PC-3 (cell line): ENCODE measurements around the gene RSPH6A. TPM values are rescaled to one million over a fixed set of nuclear protein-coding genes. Genes with fewer than 3 reads are reported as not detected.

Source experiments
- ATAC-seq: fragments of 200-7000 bp; cut with Tn5 transposase; 2 replicates; pipeline ENCODE4 v1.9.1; 2020; ENCODE audit warnings: mild to moderate bottlenecking, moderate library complexity
- BruUV-seq: library from RNA; stranded (reverse); fragments of 400-500 nt; replicated peaks from 2 replicates; lab custom pipeline; 2021; lab: Mats Ljungman, UMichigan
- CTCF ChIA-PET: fragments of 300-600 bp; sonication (Branson Sonifier 250); formaldehyde crosslinking; loops from one replicate; lab custom pipeline; 2022; ENCODE audit warnings: antibody characterized with exemption; lab: Charles Lee
- POLR2A ChIA-PET: fragments of 300-600 bp; sonication (Branson Sonifier 250); formaldehyde crosslinking; loops from one replicate; lab custom pipeline; 2022; ENCODE audit warnings: antibody characterized with exemption; ENCODE audit not compliant: unreplicated experiment; lab: Charles Lee
- DNase-seq: peaks from one replicate; pipeline ENCODE4 v3.0.0-alpha.2; 2015
- H2AFZ ChIP-seq: fragments of 300-600 bp; sonication (generic); 2 replicates; pipeline ENCODE4 v1.6.0; 2016; ENCODE audit warnings: antibody characterized with exemption, low read length
- H3F3A ChIP-seq: fragments of 300-600 bp; sonication (generic); one replicate; pipeline ENCODE4 v1.6.0; 2017; ENCODE audit warnings: antibody characterized with exemption, low read length, control low read depth, mild to moderate bottlenecking; ENCODE audit not compliant: unreplicated experiment
- H3K27ac ChIP-seq: fragments of 300-600 bp; sonication (generic); 2 replicates; pipeline ENCODE4 v1.5.1; 2016; ENCODE audit warnings: mild to moderate bottlenecking, low read length
- H3K27me3 ChIP-seq: fragments of 300-600 bp; sonication (generic); 2 replicates; pipeline ENCODE4 v1.6.1; 2016; ENCODE audit warnings: low read length, mixed read lengths
- H3K36me3 ChIP-seq: fragments of 300-600 bp; sonication (generic); 2 replicates; pipeline ENCODE4 v1.6.1; 2016; ENCODE audit warnings: low read depth, mixed run types, low read length, mixed read lengths
- H3K4me1 ChIP-seq: fragments of 300-600 bp; sonication (generic); 2 replicates; pipeline ENCODE4 v1.5.1; 2016; ENCODE audit warnings: low read length; ENCODE audit not compliant: insufficient read depth
- H3K4me2 ChIP-seq: fragments of 300-600 bp; sonication (generic); 2 replicates; pipeline ENCODE4 v1.6.0; 2016; ENCODE audit warnings: low read length
- H3K4me3 ChIP-seq: fragments of 300-600 bp; sonication (generic); 2 replicates; pipeline ENCODE4 v1.5.1; 2016; ENCODE audit warnings: mild to moderate bottlenecking, low read length, mixed read lengths
- H3K79me2 ChIP-seq: fragments of 300-600 bp; sonication (generic); 2 replicates; pipeline ENCODE4 v1.6.1; 2017; ENCODE audit warnings: low read length, mixed read lengths
- H3K9ac ChIP-seq: fragments of 300-600 bp; sonication (generic); 2 replicates; pipeline ENCODE4 v1.6.0; 2016; ENCODE audit warnings: mild to moderate bottlenecking, low read length
- H3K9me2 ChIP-seq: fragments of 300-600 bp; sonication (generic); replicated peaks from 2 replicates; pipeline ENCODE4 v1.6.1; 2016; ENCODE audit warnings: mixed run types, low read length, mixed read lengths
- H3K9me3 ChIP-seq: fragments of 300-600 bp; sonication (generic); 2 replicates; pipeline ENCODE4 v1.6.1; 2016; ENCODE audit warnings: low read length, mixed read lengths
- H4K20me1 ChIP-seq: fragments of 300-600 bp; sonication (generic); 2 replicates; pipeline ENCODE4 v1.6.1; 2016; ENCODE audit warnings: low read length, mixed read lengths
- CTCF ChIP-seq: fragments of 300-600 bp; sonication (generic); conservative IDR thresholded peaks from 2 replicates; pipeline ENCODE4 v1.5.1; 2017; ENCODE audit warnings: antibody characterized with exemption, low read depth, mild to moderate bottlenecking, low read length
- EZH2 ChIP-seq: fragments of 300-600 bp; sonication (generic); IDR thresholded peaks from one replicate; pipeline ENCODE4 v1.6.1; 2017; ENCODE audit warnings: antibody characterized with exemption, mild to moderate bottlenecking, low read length; ENCODE audit not compliant: unreplicated experiment
- EZH2phosphoT487 ChIP-seq: fragments of 300-600 bp; sonication (generic); IDR thresholded peaks from 2 replicates; pipeline ENCODE4 v1.6.1; 2018; ENCODE audit warnings: mild to moderate bottlenecking, antibody characterized with exemption, low read length, borderline replicate concordance
- intact Hi-C: fragments of 100-400 bp; cut with micrococcal nuclease; formaldehyde crosslinking; loops from 2 replicates; pipeline ENCODE4 v1.9.0; 2023
- total RNA-seq: library from RNA; depleted of rRNA; stranded (reverse); fragments of >200 nt; gene quantifications from 2 replicates; pipeline ENCODE4 v1.2.3, GENCODE V29; 2014

Gene RSPH6A
- total RNA-seq, 1 experiment from 2014 or later = not detected

- ChIA-PET CTCF (no interaction called here), POLR2A (no interaction called here)
Observed at GRCh38 chr19:45758921-45759320, 56.2 kb downstream of the RSPH6A start.

GRCh38 chr19:45757695-45758094, 57.4 kb downstream of the RSPH6A start:
- no peaks in the 10 kb centered on the region for H3K36me3 ChIP-seq
- no peaks in the 10 kb centered on the region for H3K27me3 ChIP-seq
- no peak overlapping the region for H3K4me3 ChIP-seq
- no peaks in the 10 kb centered on the region for H3K9me2 ChIP-seq
- intact Hi-C loops = no loop called here
- TF ChIP-seq EZH2 (no peak), CTCF (no peak), EZH2phosphoT487 (no peak)
- ATAC-seq = no peak
- H2AFZ ChIP-seq = no peak overlapping the region
- no peaks in the 10 kb centered on the region for H3K79me2 ChIP-seq
- no TSS peak for BruUV-seq
- POLR2A ChIA-PET = no interaction called here
- no peaks in the 10 kb centered on the region for H4K20me1 ChIP-seq
- CTCF ChIA-PET = no interaction called here
- no peak overlapping the region for H3K9ac ChIP-seq
- no peaks in the 10 kb centered on the region for H3K9me3 ChIP-seq
- no peaks in the 10 kb centered on the region for H3K4me1 ChIP-seq
- DNase-seq = no peak
- H3F3A ChIP-seq = no peaks in the 10 kb centered on the region
- no peak overlapping the region for H3K27ac ChIP-seq
- no peak overlapping the region for H3K4me2 ChIP-seq

More at GRCh38 chr19:45758921-45759320, 56.2 kb downstream of the RSPH6A start:
- DNase-seq = no peak
- Histone ChIP-seq H3K36me3 (no peaks in the 10 kb centered on the region), H3K4me3 (no peak overlapping the region), H2AFZ (no peak overlapping the region), H3K4me1 (no peaks in the 10 kb centered on the region), H4K20me1 (no peaks in the 10 kb centered on the region), H3K9me2 (no peaks in the 10 kb centered on the region), H3F3A (no peaks in the 10 kb centered on the region), H3K79me2 (no peaks in the 10 kb centered on the region), H3K9me3 (no peaks in the 10 kb centered on the region), H3K9ac (no peak overlapping the region), H3K27ac (no peak overlapping the region), H3K27me3 (no peaks in the 10 kb centered on the region), H3K4me2 (no peak overlapping the region)
- ATAC-seq = no peak
- intact Hi-C loops = no loop called here
- TF ChIP-seq EZH2 (no peak), CTCF (no peak), EZH2phosphoT487 (no peak)
- no TSS peak for BruUV-seq

GRCh38 chr19:45754323-45754722, 60.8 kb downstream of the RSPH6A start:
- H3K4me3 ChIP-seq = no peak overlapping the region
- no TSS peak for BruUV-seq
- intact Hi-C loops = no loop called here
- H3K27ac ChIP-seq = no peak overlapping the region
- no peak overlapping the region for H3K9ac ChIP-seq
- ATAC-seq (no peak), DNase-seq (no peak)
- H3K27me3 ChIP-seq = no peaks in the 10 kb centered on the region
- CTCF ChIA-PET = no interaction called here
- no peaks in the 10 kb centered on the region for H3K9me2 ChIP-seq
- no peaks in the 10 kb centered on the region for H3K4me1 ChIP-seq
- no peak overlapping the region for H3K4me2 ChIP-seq
- no peaks in the 10 kb centered on the region for H3K9me3 ChIP-seq
- TF ChIP-seq EZH2 (no peak), EZH2phosphoT487 (no peak), CTCF (no peak)
- H3K36me3 ChIP-seq = no peaks in the 10 kb centered on the region
- no peaks in the 10 kb centered on the region for H4K20me1 ChIP-seq
- H2AFZ ChIP-seq = no peak overlapping the region
- H3F3A ChIP-seq = no peaks in the 10 kb centered on the region
- POLR2A ChIA-PET = no interaction called here
- H3K79me2 ChIP-seq = no peaks in the 10 kb centered on the region
